ENCODE data around the gene XRCC4.

GRCh38 chr5:83097689-83098231 is 20.4 kb downstream of the XRCC4 start:
- TF ChIP-seq POLR2A (IDR thresholded peaks at IDR 0.05; ENCODE audit: low read depth, low read length), result no peak
- no peak for TF ChIP-seq POLR2AphosphoS5 (IDR thresholded peaks at IDR 0.05; ENCODE audit: low read depth, low read length)
- no peak for TF ChIP-seq TAF1 (IDR thresholded peaks at IDR 0.05; ENCODE audit: borderline replicate concordance, low read depth, low read length)
